Coronary artery (tissue), 2 donors: ENCODE data around the gene MYBPH.

ENCODE experiments used
- DNase-seq: peaks from one replicate; pipeline ENCODE4 v3.0.0-alpha.2; 2017; ENCODE audit warnings: low spot score
- H3K27ac ChIP-seq, 2 donors: fragments of 200-600 bp; sonication (generic); one replicate each; pipeline ENCODE4 v1.5.1; 2016 to 2019
- H3K4me3 ChIP-seq: fragments of 200-600 bp; sonication (generic); 2 replicates; pipeline ENCODE4 v1.5.1; 2016; ENCODE audit warnings: mild to moderate bottlenecking, moderate library complexity
- TF ChIP-seq, protein P1 (sequence below): fragments of 200-600 bp; sonication (generic); IDR thresholded peaks from one replicate; pipeline ENCODE4 v1.5.1; 2019; ENCODE audit warnings: antibody characterized with exemption

MYBPH gene

DNA sequence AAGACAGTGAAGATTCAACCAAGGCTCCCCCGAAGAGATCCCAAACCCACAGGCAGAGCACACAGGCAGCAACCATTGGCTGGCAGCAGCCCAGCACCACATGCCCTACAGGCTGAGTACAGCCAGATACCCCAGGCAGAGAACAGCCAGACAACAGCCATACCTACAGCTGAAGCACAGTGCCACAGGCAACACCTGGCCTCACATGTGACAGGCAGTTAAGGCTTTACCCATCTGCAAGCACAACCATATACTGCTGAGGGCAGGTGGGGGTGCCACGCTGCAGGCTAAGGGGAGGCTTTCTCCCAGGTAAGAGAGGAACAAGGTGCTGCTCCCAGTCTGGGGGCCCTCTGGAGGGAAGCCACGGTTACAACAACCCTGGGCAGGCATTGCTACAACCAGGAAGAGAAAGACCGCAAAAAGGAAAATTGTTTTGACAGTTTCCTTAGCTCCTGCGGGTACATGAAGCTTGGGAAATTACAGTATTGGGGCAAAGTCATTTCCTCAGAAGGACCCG, 41.6 kb upstream of the MYBPH start:
- DNase-seq = no peak
- Histone ChIP-seq H3K27ac (no peak overlapping the region), H3K4me3 (no peak overlapping the region)
- TF ChIP-seq, protein P1, sequence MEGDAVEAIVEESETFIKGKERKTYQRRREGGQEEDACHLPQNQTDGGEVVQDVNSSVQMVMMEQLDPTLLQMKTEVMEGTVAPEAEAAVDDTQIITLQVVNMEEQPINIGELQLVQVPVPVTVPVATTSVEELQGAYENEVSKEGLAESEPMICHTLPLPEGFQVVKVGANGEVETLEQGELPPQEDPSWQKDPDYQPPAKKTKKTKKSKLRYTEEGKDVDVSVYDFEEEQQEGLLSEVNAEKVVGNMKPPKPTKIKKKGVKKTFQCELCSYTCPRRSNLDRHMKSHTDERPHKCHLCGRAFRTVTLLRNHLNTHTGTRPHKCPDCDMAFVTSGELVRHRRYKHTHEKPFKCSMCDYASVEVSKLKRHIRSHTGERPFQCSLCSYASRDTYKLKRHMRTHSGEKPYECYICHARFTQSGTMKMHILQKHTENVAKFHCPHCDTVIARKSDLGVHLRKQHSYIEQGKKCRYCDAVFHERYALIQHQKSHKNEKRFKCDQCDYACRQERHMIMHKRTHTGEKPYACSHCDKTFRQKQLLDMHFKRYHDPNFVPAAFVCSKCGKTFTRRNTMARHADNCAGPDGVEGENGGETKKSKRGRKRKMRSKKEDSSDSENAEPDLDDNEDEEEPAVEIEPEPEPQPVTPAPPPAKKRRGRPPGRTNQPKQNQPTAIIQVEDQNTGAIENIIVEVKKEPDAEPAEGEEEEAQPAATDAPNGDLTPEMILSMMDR = no peak

- no peak overlapping the region for H3K27ac ChIP-seq
- TF ChIP-seq, protein P1 = peak; percentile 54
- no peak overlapping the region for H3K4me3 ChIP-seq
- DNase-seq = no peak
These were observed 40.9 kb upstream of the MYBPH start for GRCh38 chr1:203216274-203217138.

DNA sequence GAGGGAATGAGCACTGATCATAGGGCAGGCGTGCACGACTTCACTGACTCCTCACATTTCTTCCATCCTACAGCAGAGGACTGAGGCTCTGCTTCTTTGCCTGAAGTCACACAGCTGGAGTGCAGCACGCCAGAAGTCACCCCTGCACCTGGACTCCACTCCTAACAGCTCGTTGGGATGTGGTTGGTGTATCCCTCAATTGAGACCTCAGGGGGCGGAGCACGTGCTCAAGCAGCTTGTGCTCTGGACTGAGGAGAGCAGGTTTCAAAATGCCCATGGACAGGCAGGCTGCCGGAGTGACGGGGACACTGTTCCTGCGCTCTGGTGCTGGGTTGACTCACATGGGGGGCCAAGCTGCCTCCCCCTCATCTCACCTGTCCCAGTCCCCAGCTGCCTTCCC, 39.9 kb upstream of the MYBPH start:
- no peak overlapping the region for H3K27ac ChIP-seq
- H3K4me3 ChIP-seq = no peak overlapping the region
- DNase-seq = no peak
- TF ChIP-seq, protein P1 = no peak

- no peak for DNase-seq
- TF ChIP-seq, protein P1 = no peak
- no peak overlapping the region for H3K4me3 ChIP-seq
- H3K27ac ChIP-seq = no peak overlapping the region
These were observed 39.2 kb upstream of the MYBPH start for GRCh38 chr1:203214871-203215270.

- no peak for DNase-seq
- TF ChIP-seq, protein P1 = no peak
- H3K4me3 ChIP-seq = no peak overlapping the region
- no peak overlapping the region for H3K27ac ChIP-seq
These were observed 37.5 kb upstream of the MYBPH start for GRCh38 chr1:203213126-203213525.

- TF ChIP-seq, protein P1 = no peak
- H3K4me3 ChIP-seq = no peak overlapping the region
- no peak overlapping the region for H3K27ac ChIP-seq
- no peak for DNase-seq
These were observed 36.2 kb upstream of the MYBPH start for GRCh38 chr1:203211812-203212211.

GRCh38 chr1:203210988-203211387, 35.4 kb upstream of the MYBPH start:
- H3K4me3 ChIP-seq = no peak overlapping the region
- H3K27ac ChIP-seq = no peak overlapping the region
- no peak for DNase-seq
- TF ChIP-seq, protein P1 = no peak
